Epithelial cell of prostate (primary cell): ENCODE results near the gene SIM1.
A peak's percentile ranks its signal among the peaks of the same experiment; 100 is the strongest.

Source experiments
- DNase-seq: peaks from one replicate; pipeline ENCODE4 v3.0.0-alpha.2; 2011; ENCODE audit warnings: low read depth, low spot score
- H3K27ac ChIP-seq: fragments of 450-650 bp; 2 replicates; pipeline ENCODE4 v1.5.1; 2017; ENCODE audit warnings: mild to moderate bottlenecking

The SIM1 gene

DNA sequence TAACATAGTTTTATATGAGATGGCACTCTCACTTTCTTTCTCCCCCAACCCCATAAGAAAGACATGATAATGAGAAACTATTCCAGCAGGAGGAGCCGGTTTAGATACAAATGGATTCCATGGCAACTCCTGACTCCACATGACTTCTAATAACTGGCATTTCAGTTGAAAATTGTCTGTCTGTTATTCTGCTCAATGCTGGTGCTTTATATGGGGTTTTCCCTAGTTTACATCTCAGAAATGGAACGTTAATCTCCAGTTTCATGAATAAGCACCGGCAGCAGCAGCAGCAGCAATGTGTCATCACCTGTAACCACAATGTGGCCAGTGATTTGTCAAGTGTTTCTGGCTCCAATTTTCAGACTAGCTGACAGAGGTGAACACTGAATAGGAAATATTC, 8.0 kb upstream of the SIM1 start:
- no peak overlapping the region for H3K27ac ChIP-seq
- peak; percentile 61 for DNase-seq

DNA sequence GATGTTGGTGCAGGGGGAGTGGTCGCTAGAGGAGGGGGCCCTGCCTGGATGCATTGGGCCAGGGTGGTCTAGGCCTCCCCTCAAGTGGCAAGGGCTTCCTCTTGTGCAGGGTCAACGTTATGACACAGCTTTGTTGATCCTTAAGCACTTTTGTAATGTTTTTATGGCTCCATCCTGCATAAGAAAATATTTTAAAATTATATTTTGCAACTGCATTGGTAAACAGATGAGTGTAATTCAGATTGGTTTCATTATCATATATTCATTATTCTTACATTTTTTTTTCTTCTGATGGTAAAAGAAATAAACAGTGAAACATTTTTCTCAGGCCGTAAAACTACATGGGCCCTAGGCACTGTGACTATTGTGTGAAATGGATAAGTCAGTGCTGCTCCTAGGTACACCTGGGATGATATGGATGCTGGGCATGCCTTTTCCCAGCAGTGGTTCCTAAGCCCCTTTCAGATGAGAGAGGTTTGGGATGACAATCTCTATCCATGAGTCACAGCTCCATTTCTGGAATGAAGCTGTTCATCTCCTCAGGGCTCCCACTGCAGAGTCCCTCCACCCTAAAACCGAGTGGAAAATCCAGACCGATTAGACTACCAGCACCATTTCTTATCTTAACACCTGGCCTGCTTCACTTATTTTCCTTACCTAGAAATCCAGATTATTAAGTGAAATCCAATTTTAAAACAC, 5.8 kb upstream of the SIM1 start:
- no peak for DNase-seq
- H3K27ac ChIP-seq, result no peak overlapping the region

DNA sequence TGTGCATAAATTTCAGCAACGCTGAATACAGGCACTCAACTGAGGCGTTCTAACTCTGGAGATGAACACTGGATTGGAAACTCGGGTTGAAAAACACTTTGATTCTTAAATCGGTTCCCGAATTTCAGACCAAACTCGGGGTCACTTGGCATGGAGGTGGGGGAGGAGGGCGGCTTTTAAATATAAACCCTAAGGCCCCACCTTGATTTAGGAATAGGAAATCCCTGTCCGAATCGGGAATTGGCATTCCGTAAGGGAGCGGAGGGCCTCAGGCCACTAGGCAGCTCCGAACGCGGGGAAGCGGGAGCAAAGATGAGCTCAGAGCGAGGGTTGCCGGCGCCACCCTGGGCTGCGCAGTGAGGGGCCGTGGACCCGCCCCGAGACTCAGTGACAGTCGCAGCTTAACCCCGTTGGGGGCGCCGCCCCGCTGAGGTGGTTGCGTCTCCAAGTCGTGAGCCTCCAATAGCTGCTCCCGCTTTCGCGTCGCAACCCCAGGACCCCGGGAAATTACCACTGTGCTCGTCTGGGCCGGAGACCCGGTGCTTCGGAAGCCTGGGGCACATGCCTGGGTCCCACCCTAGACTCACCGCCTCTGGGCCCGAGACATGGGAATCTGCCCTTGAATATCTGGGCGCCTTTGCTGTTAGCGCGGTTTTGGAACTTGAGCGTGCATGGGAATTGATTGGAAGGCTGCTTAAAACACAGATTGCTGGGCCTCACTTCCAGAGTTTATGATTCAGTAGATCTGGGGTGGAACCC, 4.6 kb upstream of the SIM1 start:
- no peak overlapping the region for H3K27ac ChIP-seq
- no peak for DNase-seq

- no peak for DNase-seq
- H3K27ac ChIP-seq, result no peak overlapping the region
Measured at GRCh38 chr6:100468016-100468622, 3.4 kb upstream of the SIM1 start.

DNA sequence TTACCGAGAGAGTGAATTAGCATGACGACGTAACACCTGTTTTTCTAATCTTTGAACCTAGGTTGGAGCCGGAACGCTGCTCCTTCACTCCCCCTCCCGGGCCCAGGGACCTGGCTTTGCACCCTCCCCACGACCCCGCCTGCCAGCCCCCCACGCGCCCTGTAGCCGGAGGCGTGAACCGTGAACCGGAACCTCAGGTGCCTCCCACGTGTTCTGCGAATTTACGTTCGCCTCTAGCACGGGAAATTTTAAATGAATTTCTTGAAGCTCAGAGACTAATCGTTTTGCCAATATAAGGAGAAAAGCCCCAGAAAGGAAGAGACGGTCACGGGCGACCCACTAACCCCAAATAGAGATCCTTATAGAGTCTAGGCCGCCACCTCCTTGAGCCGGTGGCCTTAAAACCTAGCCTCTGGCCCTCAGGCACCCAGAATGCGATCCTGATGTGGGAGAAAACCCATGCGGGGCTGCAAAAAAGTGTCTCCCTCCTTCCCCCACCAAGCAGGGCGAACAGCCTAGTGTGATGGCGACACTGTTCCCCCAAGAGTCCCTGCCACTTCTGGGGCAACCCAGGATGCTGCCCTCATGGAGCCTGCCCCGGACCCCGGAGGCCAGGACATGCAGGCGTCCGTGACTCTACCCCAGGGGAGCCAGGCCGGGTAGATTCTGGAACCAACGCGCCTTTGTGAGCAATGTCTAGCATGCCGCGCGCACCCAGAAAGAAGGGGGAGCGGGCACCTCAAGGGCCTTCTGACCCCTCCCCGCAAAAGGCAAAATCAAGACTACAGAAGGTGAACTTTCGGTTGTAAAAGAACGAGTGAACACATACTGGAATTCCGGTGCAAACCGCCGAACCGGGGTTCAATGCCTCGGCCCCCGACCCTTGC, 2.7 kb upstream of the SIM1 start:
- DNase-seq, result no peak
- no peak overlapping the region for H3K27ac ChIP-seq

- DNase-seq, result no peak
- no peak overlapping the region for H3K27ac ChIP-seq
Measured at GRCh38 chr6:100466410-100467128, 1.8 kb upstream of the SIM1 start.

DNA sequence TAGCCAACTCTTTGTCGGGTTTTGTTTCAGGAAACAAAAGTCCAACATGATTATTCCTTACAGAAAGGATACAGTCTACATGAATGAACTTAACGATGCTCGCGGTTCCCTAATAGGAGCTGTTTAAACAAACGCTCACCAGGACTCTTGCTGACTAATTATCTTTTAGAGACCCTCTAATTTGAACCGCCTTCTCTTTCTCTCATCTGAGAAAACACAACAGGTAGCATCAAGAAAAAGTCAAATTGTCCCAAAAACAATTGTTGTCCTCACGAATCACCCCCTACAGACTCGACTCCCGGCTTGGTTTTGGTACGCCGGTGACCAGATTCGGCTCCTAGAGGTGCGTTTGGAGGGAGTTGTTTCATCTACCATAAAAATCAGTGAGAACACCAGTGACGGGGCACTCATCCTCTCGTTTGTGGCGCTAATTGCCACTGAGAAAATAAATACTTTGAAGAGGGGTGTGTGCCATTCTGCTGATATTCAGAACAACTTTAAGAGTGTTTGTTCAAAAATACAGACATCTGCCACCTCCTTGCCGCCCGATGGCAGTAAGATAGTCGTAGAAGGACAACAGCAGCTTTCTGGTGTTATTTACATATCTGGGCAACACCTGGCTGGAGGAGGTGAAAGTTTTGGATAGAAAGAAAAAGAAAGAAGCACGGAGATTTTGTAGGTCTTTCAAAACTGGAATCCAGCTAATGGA, 1.1 kb upstream of the SIM1 start:
- DNase-seq, result no peak
- no peak overlapping the region for H3K27ac ChIP-seq

- H3K27ac ChIP-seq, result no peak overlapping the region
- DNase-seq, result no peak
Measured at GRCh38 chr6:100464162-100464851, 414 bp downstream of the SIM1 start.

- no peak overlapping the region for H3K27ac ChIP-seq
- DNase-seq, result no peak
Measured at GRCh38 chr6:100463630-100464161, 1.0 kb downstream of the SIM1 start.

- no peak for DNase-seq
- no peak overlapping the region for H3K27ac ChIP-seq
Measured at GRCh38 chr6:100462706-100463629, 1.8 kb downstream of the SIM1 start.

DNA sequence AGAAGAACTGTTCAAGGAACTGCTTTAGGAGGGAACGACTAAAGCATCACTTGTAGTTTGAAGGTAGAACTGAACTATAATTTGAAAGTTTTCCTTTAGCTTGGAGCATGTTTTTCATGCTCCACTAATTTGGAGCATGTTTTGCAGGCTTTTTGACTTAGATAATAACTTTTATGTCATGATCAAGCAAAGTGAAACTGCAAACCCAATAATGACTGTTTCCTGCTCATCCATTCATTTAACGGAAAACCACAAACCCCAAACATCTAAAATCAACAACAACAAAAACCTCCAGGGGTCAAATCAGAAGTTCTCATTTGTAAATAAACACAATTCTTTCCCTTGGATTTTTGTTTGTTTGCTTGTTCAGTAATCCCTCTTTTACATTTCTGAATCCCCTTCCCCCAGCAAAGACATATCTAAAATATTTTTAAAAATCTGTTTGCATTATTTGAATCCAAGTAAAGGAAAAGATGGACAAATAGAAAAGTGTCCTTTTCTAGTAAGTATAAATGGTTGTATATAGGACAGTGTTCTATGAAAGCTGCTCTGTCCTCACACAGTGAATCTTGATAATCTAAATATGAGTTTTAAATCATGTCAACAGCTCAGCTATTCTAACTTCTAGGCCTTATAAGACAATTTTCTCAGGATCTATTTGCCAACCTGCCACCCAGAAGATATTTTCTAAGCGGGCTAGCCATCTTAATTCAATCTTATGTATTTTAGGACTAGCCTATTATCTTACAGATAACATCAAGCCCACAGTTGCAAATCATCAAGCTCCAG, 2.6 kb downstream of the SIM1 start:
- DNase-seq, result no peak
- H3K27ac ChIP-seq, result no peak overlapping the region

GRCh38 chr6:100461278-100461916, 3.3 kb downstream of the SIM1 start:
- no peak for DNase-seq
- H3K27ac ChIP-seq, result no peak overlapping the region

- no peak for DNase-seq
- H3K27ac ChIP-seq, result no peak overlapping the region
Measured at GRCh38 chr6:100460650-100461204, 4.0 kb downstream of the SIM1 start.

DNA sequence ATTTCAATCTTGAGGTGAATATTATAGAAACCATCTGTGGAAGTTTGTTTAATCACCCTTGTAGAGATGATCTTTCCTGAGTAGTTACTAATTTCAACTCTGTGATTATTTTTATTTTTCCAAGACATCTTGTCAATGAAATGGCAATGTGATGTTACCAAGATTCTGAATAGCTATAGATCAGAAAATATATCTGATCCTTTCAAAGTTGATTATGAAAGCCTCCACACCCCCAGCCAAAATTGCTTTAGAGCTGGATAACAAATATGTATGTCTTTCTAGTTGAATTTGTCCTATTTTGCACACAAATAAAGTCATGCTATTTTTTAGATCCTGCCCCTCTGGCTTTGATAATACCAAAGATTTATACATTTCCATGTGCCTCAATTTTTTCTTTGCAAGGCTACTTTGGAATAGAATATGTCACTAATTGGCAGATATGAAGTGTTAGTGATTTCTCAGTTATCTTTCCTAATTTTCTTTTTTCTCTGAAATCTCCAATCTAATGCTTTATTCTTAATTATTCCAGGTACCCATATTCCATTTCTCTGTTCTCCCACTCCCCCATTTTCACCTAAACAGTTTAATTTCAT, 5.0 kb downstream of the SIM1 start:
- DNase-seq, result no peak
- no peak overlapping the region for H3K27ac ChIP-seq

DNA sequence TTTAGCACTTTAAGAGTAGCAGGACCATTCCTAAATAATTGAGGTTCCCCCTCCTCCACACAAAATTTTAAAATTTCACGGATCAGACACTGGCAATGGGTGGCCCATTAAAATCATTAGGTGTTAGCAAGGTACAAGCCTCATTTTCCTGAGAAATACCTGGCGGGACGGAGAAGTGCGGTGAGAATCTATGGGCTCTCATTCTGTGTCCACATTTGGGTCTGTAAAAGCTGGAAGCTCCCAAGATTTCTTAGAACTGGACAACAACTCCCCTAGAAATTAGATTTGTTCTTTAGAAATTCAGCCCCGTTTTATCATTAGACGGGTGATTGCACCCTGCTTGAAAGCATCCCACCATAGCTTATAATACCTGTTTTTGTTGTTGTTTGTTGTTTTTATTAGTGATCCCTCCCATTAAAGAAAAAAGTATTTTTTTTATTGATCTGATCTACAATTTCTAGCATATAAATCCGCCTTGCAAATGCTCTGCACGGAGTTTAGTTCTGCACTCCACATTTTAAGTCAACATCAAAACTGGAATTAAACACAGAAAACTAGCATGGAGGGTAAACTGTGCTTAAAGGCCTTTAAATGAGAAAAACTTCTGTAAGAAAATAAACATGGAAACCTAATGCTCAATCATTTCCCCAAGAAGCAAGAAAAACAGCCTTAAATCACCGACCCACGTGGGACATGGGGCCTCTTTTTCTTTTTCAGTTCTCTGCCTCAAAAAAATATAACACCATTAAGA, 5.7 kb downstream of the SIM1 start:
- no peak overlapping the region for H3K27ac ChIP-seq
- no peak for DNase-seq
